Pulmonary artery endothelial cell (primary cell): ENCODE data around the gene LASP1. TPM values are rescaled to one million over a fixed set of nuclear protein-coding genes. Genes with fewer than 3 reads are reported as not detected.

Experiments
- total RNA-seq: library from RNA; depleted of rRNA; stranded (reverse); fragments of >200 nt; gene quantifications from 2 replicates; pipeline ENCODE4 v1.2.3, GENCODE V29; 2014

LASP1 gene
- total RNA-seq, 1 donor from 2014 or later, result 101 TPM

Other genes with a start within 250 kb of the LASP1 start
- gene EPOP, start 195.1 kb upstream of the LASP1 start, total RNA-seq, result 2.6 and 4.2 TPM in 2 replicates
- 26.8 and 30.2 TPM in 2 replicates for gene MLLT6, start 164.8 kb upstream of the LASP1 start, total RNA-seq
- gene CISD3, start 139.7 kb upstream of the LASP1 start, total RNA-seq, result 5.7 and 7.0 TPM in 2 replicates
- gene PCGF2, start 121.7 kb upstream of the LASP1 start, total RNA-seq, result 6.4 and 6.9 TPM in 2 replicates
- 367 and 404 TPM in 2 replicates for gene PSMB3, start 117.3 kb upstream of the LASP1 start, total RNA-seq
- 37.3 and 64.8 TPM in 2 replicates for gene PIP4K2B, start 70.5 kb upstream of the LASP1 start, total RNA-seq
- gene CWC25, start 44.7 kb upstream of the LASP1 start, total RNA-seq, result 11.3 and 14.4 TPM in 2 replicates
- 1,269 and 1,824 TPM in 2 replicates for gene RPL23, start 16.3 kb upstream of the LASP1 start, total RNA-seq
- not detected in 2 replicates for gene FBXO47, start 97.3 kb downstream of the LASP1 start, total RNA-seq